Measurements from ENCODE around the gene BPTF.
"Not testable (repeated sequence)": the region's sequence is repeated elsewhere in the genome, so short reads cannot be mapped to it uniquely, and the experiment has no call there.

The BPTF gene

DNA sequence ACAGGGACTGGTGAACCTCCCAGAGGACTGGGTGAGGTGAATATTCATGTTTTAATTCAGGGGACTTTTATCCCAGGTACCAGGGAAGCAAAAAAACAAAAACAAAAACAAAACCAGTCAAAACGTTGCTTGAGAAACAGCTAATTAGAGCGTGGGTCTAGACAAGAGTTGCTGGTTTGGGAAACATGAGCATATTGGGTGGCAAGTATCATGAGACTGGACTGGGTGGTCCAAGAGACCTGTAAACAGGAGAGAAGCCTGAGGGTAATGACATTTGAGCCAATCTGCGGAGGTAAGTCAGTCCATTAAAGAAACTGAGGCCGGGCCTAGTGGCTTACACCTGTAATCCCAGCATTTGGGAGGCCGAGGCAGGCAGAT, 11.5 kb upstream of the BPTF start:
- H3K27ac ChIP-seq: no peak overlapping the region
- no peak overlapping the region for H3K9ac ChIP-seq
- no peak overlapping the region for H3K4me2 ChIP-seq (ENCODE audit: low read length)
- H3K79me2 ChIP-seq: no peaks in the 10 kb centered on the region
- TF ChIP-seq CTCF (IDR thresholded peaks at IDR 0.05): no peak
- H3K4me1 ChIP-seq: no peaks in the 10 kb centered on the region
- no peaks in the 10 kb centered on the region for H3K9me3 ChIP-seq (ENCODE audit: control insufficient read depth, low read length)
- H2AFZ ChIP-seq: no peak overlapping the region
- no peaks in the 10 kb centered on the region for H3K36me3 ChIP-seq (ENCODE audit: control insufficient read depth, insufficient read depth, low read length)
- no peak overlapping the region for H3K4me3 ChIP-seq (ENCODE audit: low read depth, low read length)
- no peaks in the 10 kb centered on the region for H3K27me3 ChIP-seq (ENCODE audit: control insufficient read depth, insufficient read depth, low read length)

DNA sequence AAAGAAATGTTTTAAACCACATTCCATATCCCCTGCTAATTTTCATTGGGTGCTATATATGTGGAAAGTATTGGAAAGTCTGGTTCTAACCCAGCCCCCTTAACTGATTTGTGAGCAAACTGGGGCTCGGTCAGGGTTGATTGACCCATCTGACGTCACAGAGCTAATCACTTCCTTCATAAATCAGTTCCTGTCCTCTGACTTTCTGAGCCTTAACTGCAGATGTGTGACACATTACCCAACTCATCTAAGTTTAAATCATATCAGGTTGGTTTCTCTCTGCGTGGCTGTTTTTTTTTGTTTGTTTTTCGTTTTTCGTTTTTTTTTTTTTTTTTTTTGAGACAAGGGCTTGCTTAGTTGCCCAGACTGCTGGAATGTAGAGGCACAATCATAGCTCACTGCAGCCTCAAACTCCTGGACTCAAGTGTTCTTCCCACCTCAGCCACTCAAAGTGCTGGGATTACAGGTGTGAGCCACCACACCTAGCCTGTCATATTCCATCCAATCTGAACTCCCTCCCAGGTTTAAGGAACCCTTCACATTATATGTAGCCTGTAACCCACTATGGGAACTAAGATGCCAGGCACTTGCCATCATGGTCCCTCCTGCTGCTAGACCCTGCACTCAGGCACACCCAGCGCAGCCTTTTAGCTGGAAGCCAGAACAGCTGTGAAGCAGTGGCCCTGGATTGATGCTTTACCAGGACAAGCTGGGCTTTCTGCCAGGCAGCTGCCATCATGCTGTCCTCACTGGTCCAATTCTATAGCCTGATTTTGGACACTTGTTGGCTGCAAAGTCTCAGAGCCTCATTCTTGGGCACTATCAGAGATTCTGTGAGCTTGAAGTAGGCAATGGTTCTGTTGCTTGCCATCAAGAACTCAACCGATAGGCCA, 6.9 kb upstream of the BPTF start:
- Histone ChIP-seq H3K27ac (no peak overlapping the region), H3K9me3 (ENCODE audit: control insufficient read depth, low read length) (no peaks in the 10 kb centered on the region), H3K4me3 (ENCODE audit: low read depth, low read length) (no peak overlapping the region), H2AFZ (no peak overlapping the region), H3K79me2 (no peaks in the 10 kb centered on the region), H3K27me3 (ENCODE audit: control insufficient read depth, insufficient read depth, low read length) (no peaks in the 10 kb centered on the region), H3K36me3 (ENCODE audit: control insufficient read depth, insufficient read depth, low read length) (no peaks in the 10 kb centered on the region), H3K4me1 (no peaks in the 10 kb centered on the region), H3K4me2 (ENCODE audit: low read length) (no peak overlapping the region), H3K9ac (no peak overlapping the region)
- no peak for TF ChIP-seq CTCF (IDR thresholded peaks at IDR 0.05)

DNA sequence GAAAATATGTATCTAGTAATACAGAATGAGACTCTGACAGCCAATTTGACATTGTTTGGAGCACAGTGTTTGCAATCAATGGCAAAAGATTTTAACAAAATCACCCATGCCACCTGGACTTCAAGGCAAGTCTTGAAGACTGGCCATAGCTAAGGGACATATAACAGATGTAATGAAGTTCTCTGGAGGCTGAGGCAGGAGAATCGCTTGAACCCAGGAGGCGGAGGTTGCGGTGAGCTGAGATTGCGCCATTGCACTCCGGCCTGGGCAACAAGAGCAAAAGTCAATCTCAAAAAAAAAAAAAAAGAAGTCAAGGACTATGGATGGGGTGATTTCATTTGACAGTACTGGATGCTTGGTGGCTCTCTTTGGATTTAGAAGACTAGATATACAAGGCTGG, 5.6 kb upstream of the BPTF start:
- Histone ChIP-seq H3K27ac (no peak overlapping the region), H3K9me3 (ENCODE audit: control insufficient read depth, low read length) (no peaks in the 10 kb centered on the region), H3K4me2 (ENCODE audit: low read length) (no peak overlapping the region), H3K4me3 (ENCODE audit: low read depth, low read length) (no peak overlapping the region), H3K36me3 (ENCODE audit: control insufficient read depth, insufficient read depth, low read length) (no peaks in the 10 kb centered on the region), H3K9ac (no peak overlapping the region), H3K79me2 (no peaks in the 10 kb centered on the region), H2AFZ (no peak overlapping the region), H3K4me1 (no peaks in the 10 kb centered on the region), H3K27me3 (ENCODE audit: control insufficient read depth, insufficient read depth, low read length) (no peaks in the 10 kb centered on the region)
- no peak for TF ChIP-seq CTCF (IDR thresholded peaks at IDR 0.05)

- Histone ChIP-seq H3K27me3 (ENCODE audit: control insufficient read depth, insufficient read depth, low read length) (no peaks in the 10 kb centered on the region), H2AFZ (no peak overlapping the region), H3K9me3 (ENCODE audit: control insufficient read depth, low read length) (no peaks in the 10 kb centered on the region), H3K4me1 (no peaks in the 10 kb centered on the region), H3K79me2 (peaks cover 3% of the 10 kb centered on the region), H3K9ac (no peak overlapping the region), H3K27ac (no peak overlapping the region), H3K4me3 (ENCODE audit: low read depth, low read length) (no peak overlapping the region), H3K36me3 (ENCODE audit: control insufficient read depth, insufficient read depth, low read length) (no peaks in the 10 kb centered on the region), H3K4me2 (ENCODE audit: low read length) (no peak overlapping the region)
- TF ChIP-seq CTCF (IDR thresholded peaks at IDR 0.05): no peak
These were observed 3.4 kb upstream of the BPTF start for GRCh38 chr17:67821871-67822367.

GRCh38 chr17:67825627-67826601, 611 bp downstream of the BPTF start:
- H3K27ac ChIP-seq: peak overlapping the region; percentile 63
- peak overlapping the region; percentile 73 for H3K4me2 ChIP-seq (ENCODE audit: low read length)

More at GRCh38 chr17:67825627-67826601, 611 bp downstream of the BPTF start:
- not testable (repeated sequence) for H3K9me3 ChIP-seq (ENCODE audit: control insufficient read depth, low read length); H3K27me3 ChIP-seq (ENCODE audit: control insufficient read depth, insufficient read depth, low read length); H3K36me3 ChIP-seq (ENCODE audit: control insufficient read depth, insufficient read depth, low read length); H3K4me1 ChIP-seq; H3K9ac ChIP-seq
- peak overlapping the region; percentile 86 for H2AFZ ChIP-seq
- peak overlapping the region; percentile 64 for H3K4me3 ChIP-seq (ENCODE audit: low read depth, low read length)
- peaks cover 27% of the 10 kb centered on the region for H3K79me2 ChIP-seq

Measured in parathyroid adenoma (tissue), 2 donors.